ENCODE data around the gene NUMBL.
A peak's percentile ranks its signal among the peaks of the same experiment; 100 is the strongest.

NUMBL gene

GRCh38 chr19:40692212-40692551 lies 1.7 kb upstream of the NUMBL start:
- Histone ChIP-seq H3K9ac (ENCODE audit: insufficient read length, low read depth) (peak overlapping the region; percentile 61), H3K4me3 (ENCODE audit: insufficient read length, low read depth) (no peak overlapping the region), H3K36me3 (ENCODE audit: insufficient read depth, insufficient read length, low read length) (peaks cover 32% of the 10 kb centered on the region), H3K9me3 (ENCODE audit: insufficient read depth, low read length) (no peaks in the 10 kb centered on the region), H3K27me3 (ENCODE audit: insufficient read depth, insufficient read length) (no peaks in the 10 kb centered on the region), H3K4me1 (ENCODE audit: insufficient read depth, insufficient read length) (peaks cover 21% of the 10 kb centered on the region)
- DNase-seq (ENCODE audit: low read depth, low spot score), result no peak
- TF ChIP-seq ZNF274 (IDR thresholded peaks at IDR 0.05; ENCODE audit: low read depth, low read length) (no peak), YY1 (IDR thresholded peaks at IDR 0.05; ENCODE audit: insufficient read depth, insufficient read length) (no peak), SUZ12 (IDR thresholded peaks at IDR 0.05; ENCODE audit: extremely low read depth, insufficient read depth, insufficient read length) (no peak)

- H3K27me3 ChIP-seq (ENCODE audit: insufficient read depth, insufficient read length), result no peaks in the 10 kb centered on the region
- H3K36me3 ChIP-seq (ENCODE audit: insufficient read depth, insufficient read length, low read length), result peaks cover 35% of the 10 kb centered on the region
- TF ChIP-seq ZNF274 (IDR thresholded peaks at IDR 0.05; ENCODE audit: low read depth, low read length) (no peak), YY1 (IDR thresholded peaks at IDR 0.05; ENCODE audit: insufficient read depth, insufficient read length) (no peak), SUZ12 (IDR thresholded peaks at IDR 0.05; ENCODE audit: extremely low read depth, insufficient read depth, insufficient read length) (no peak)
- H3K4me3 ChIP-seq (ENCODE audit: insufficient read length, low read depth), result peak overlapping the region; percentile 21
- H3K4me1 ChIP-seq (ENCODE audit: insufficient read depth, insufficient read length), result peaks cover 21% of the 10 kb centered on the region
- peak; percentile 32 for DNase-seq (ENCODE audit: low read depth, low spot score)
- H3K9ac ChIP-seq (ENCODE audit: insufficient read length, low read depth), result peak overlapping the region; percentile 61
- no peaks in the 10 kb centered on the region for H3K9me3 ChIP-seq (ENCODE audit: insufficient read depth, low read length)
These were observed 1.2 kb upstream of the NUMBL start for GRCh38 chr19:40691421-40692211.

DNA sequence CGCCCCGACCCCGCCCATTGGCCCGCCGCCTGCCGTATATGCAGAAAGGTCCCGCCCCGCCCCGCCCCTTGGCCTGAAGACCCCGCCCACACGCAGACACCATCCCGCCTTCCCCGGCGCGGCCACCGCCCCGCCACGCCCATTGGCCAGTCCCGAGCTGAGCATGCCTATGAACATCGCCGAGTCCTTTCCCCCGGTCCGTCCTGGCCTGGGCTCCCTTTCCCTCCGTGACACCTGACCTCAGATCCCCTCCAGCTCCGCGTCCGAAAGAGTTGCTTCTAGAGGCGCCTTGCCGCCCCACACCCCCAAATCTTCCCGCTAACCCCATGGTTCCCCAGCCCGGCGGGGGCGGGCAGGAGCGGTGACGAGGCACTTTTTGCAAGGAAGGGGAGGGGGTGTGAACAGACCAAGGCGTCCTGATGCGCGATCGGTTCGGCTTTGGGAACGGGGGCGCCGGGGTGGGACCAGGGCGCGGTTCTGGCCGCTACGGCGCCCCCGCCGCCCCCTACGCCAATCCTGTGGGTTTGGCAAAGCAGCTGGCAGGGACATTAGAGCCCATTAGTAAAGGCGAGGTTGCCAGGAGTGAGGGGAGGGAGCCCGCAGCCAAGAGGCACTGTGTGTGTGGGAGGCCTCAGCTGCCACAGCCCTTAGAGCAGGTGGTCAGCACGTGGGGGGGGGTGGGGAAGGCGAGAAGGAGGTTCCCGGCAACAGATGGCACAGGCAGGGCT lies 406 bp upstream of the NUMBL start:
- Histone ChIP-seq H3K4me3 (ENCODE audit: insufficient read length, low read depth) (peak overlapping the region; percentile 21), H3K9ac (ENCODE audit: insufficient read length, low read depth) (peak overlapping the region; percentile 46), H3K9me3 (ENCODE audit: insufficient read depth, low read length) (no peaks in the 10 kb centered on the region), H3K4me1 (ENCODE audit: insufficient read depth, insufficient read length) (peaks cover 21% of the 10 kb centered on the region), H3K27me3 (ENCODE audit: insufficient read depth, insufficient read length) (no peaks in the 10 kb centered on the region), H3K36me3 (ENCODE audit: insufficient read depth, insufficient read length, low read length) (peaks cover 38% of the 10 kb centered on the region)
- DNase-seq (ENCODE audit: low read depth, low spot score), result peak; percentile 77
- TF ChIP-seq YY1 (IDR thresholded peaks at IDR 0.05; ENCODE audit: insufficient read depth, insufficient read length), result no peak
- TF ChIP-seq ZNF274 (IDR thresholded peaks at IDR 0.05; ENCODE audit: low read depth, low read length), result no peak
- no peak for TF ChIP-seq SUZ12 (IDR thresholded peaks at IDR 0.05; ENCODE audit: extremely low read depth, insufficient read depth, insufficient read length)

DNA sequence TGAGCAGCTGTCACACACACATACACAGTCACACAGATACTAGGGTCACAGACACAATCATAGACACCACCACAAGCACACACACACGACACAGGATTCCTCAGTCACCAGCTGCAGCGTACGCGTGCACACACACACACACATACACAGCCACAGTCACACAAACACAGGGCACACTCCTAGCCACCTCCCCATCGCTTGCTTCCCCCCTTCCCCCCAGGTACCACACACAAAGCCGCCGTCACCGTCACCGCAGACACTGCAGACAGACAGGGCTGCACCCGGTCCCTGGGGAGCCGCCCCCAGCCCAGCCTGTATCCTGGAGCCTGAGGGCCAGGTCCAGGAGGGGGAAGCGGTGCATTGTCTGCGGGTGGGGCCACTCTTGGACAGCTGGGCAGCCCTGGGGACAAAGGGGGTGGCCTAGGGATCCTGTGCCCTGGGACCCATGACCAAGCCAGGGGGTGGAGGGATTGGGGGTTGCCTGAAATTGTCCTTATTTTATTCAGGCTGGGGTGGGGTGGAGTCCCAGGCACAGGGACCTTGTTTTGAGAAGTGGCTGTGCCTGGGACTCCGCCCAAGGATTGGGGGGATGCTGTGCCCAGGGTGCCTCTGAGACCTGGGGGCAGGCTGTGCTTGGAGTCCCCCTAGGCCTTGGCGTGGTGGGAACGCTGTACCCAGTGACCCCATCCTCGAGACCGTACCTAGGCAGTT lies 957 bp downstream of the NUMBL start:
- H3K4me1 ChIP-seq (ENCODE audit: insufficient read depth, insufficient read length), result peaks cover 21% of the 10 kb centered on the region
- no peaks in the 10 kb centered on the region for H3K27me3 ChIP-seq (ENCODE audit: insufficient read depth, insufficient read length)
- H3K36me3 ChIP-seq (ENCODE audit: insufficient read depth, insufficient read length, low read length), result peaks cover 41% of the 10 kb centered on the region
- TF ChIP-seq SUZ12 (IDR thresholded peaks at IDR 0.05; ENCODE audit: extremely low read depth, insufficient read depth, insufficient read length) (no peak), YY1 (IDR thresholded peaks at IDR 0.05; ENCODE audit: insufficient read depth, insufficient read length) (no peak), ZNF274 (IDR thresholded peaks at IDR 0.05; ENCODE audit: low read depth, low read length) (no peak)
- H3K9ac ChIP-seq (ENCODE audit: insufficient read length, low read depth), result peak overlapping the region; percentile 87
- no peaks in the 10 kb centered on the region for H3K9me3 ChIP-seq (ENCODE audit: insufficient read depth, low read length)
- DNase-seq (ENCODE audit: low read depth, low spot score), result no peak
- H3K4me3 ChIP-seq (ENCODE audit: insufficient read length, low read depth), result peak overlapping the region; percentile 66

GRCh38 chr19:40688987-40689338 lies 1.5 kb downstream of the NUMBL start:
- H3K9me3 ChIP-seq (ENCODE audit: insufficient read depth, low read length), result no peaks in the 10 kb centered on the region
- no peak for DNase-seq (ENCODE audit: low read depth, low spot score)
- H3K4me1 ChIP-seq (ENCODE audit: insufficient read depth, insufficient read length), result peaks cover 21% of the 10 kb centered on the region
- H3K36me3 ChIP-seq (ENCODE audit: insufficient read depth, insufficient read length, low read length), result peaks cover 40% of the 10 kb centered on the region
- H3K27me3 ChIP-seq (ENCODE audit: insufficient read depth, insufficient read length), result no peaks in the 10 kb centered on the region
- H3K4me3 ChIP-seq (ENCODE audit: insufficient read length, low read depth), result peak overlapping the region; percentile 66
- TF ChIP-seq YY1 (IDR thresholded peaks at IDR 0.05; ENCODE audit: insufficient read depth, insufficient read length) (no peak), SUZ12 (IDR thresholded peaks at IDR 0.05; ENCODE audit: extremely low read depth, insufficient read depth, insufficient read length) (no peak), ZNF274 (IDR thresholded peaks at IDR 0.05; ENCODE audit: low read depth, low read length) (no peak)
- peak overlapping the region; percentile 87 for H3K9ac ChIP-seq (ENCODE audit: insufficient read length, low read depth)

GRCh38 chr19:40688309-40688708 lies 2.1 kb downstream of the NUMBL start:
- H3K9ac ChIP-seq (ENCODE audit: insufficient read length, low read depth), result no peak overlapping the region
- H3K9me3 ChIP-seq (ENCODE audit: insufficient read depth, low read length), result no peaks in the 10 kb centered on the region
- no peak overlapping the region for H3K4me3 ChIP-seq (ENCODE audit: insufficient read length, low read depth)
- no peak for DNase-seq (ENCODE audit: low read depth, low spot score)
- TF ChIP-seq ZNF274 (IDR thresholded peaks at IDR 0.05; ENCODE audit: low read depth, low read length) (no peak), YY1 (IDR thresholded peaks at IDR 0.05; ENCODE audit: insufficient read depth, insufficient read length) (no peak), SUZ12 (IDR thresholded peaks at IDR 0.05; ENCODE audit: extremely low read depth, insufficient read depth, insufficient read length) (no peak)
- H3K27me3 ChIP-seq (ENCODE audit: insufficient read depth, insufficient read length), result no peaks in the 10 kb centered on the region
- peaks cover 21% of the 10 kb centered on the region for H3K4me1 ChIP-seq (ENCODE audit: insufficient read depth, insufficient read length)
- H3K36me3 ChIP-seq (ENCODE audit: insufficient read depth, insufficient read length, low read length), result peaks cover 39% of the 10 kb centered on the region

Data from NT2/D1 (cell line).